Parathyroid adenoma (tissue), 2 donors: ENCODE results near the gene GALNT3.

Experiments used
- H2AFZ ChIP-seq: fragments of 300-600 bp; sonication (generic); one replicate; pipeline ENCODE4 v1.7.0; 2017; ENCODE audit warnings: antibody characterized with exemption, mild to moderate bottlenecking
- H3K27ac ChIP-seq: fragments of 300-600 bp; sonication (generic); one replicate; pipeline ENCODE4 v1.7.0; 2017
- H3K27me3 ChIP-seq: fragments of 300-600 bp; sonication (generic); one replicate; pipeline ENCODE4 v1.7.0; 2017; ENCODE audit warnings: low read length; ENCODE audit not compliant: control insufficient read depth, insufficient read depth
- H3K36me3 ChIP-seq: fragments of 300-600 bp; sonication (generic); one replicate; pipeline ENCODE4 v1.7.0; 2017; ENCODE audit warnings: low read length; ENCODE audit not compliant: control insufficient read depth, insufficient read depth
- H3K4me1 ChIP-seq: fragments of 300-600 bp; sonication (generic); one replicate; pipeline ENCODE4 v1.7.0; 2017; ENCODE audit warnings: control low read depth
- H3K4me2 ChIP-seq: fragments of 300-600 bp; sonication (generic); one replicate; pipeline ENCODE4 v1.7.0; 2017; ENCODE audit warnings: low read length
- H3K4me3 ChIP-seq: fragments of 300-600 bp; sonication (generic); one replicate; pipeline ENCODE4 v1.7.0; 2017; ENCODE audit warnings: low read depth, low read length
- H3K79me2 ChIP-seq: fragments of 300-600 bp; sonication (generic); one replicate; pipeline ENCODE4 v1.7.0; 2017; ENCODE audit warnings: control low read depth
- H3K9ac ChIP-seq: fragments of 300-600 bp; sonication (generic); one replicate; pipeline ENCODE4 v1.7.0; 2017; ENCODE audit warnings: mild to moderate bottlenecking
- H3K9me3 ChIP-seq: fragments of 300-600 bp; sonication (generic); one replicate; pipeline ENCODE4 v1.7.0; 2017; ENCODE audit warnings: low read length; ENCODE audit not compliant: control insufficient read depth
- CTCF ChIP-seq: fragments of 300-600 bp; sonication (generic); IDR thresholded peaks from one replicate; pipeline ENCODE4 v1.7.0; 2017; ENCODE audit warnings: antibody characterized with exemption, mild to moderate bottlenecking
- donor health status: primary hyperparathyroidism.

GALNT3 gene

GRCh38 chr2:165776796-165777195 lies 17.3 kb downstream of the GALNT3 start:
- TF ChIP-seq CTCF: no peak
- Histone ChIP-seq H3K27me3 (no peaks in the 10 kb centered on the region), H3K4me2 (no peak overlapping the region), H3K4me1 (no peaks in the 10 kb centered on the region), H3K9me3 (no peaks in the 10 kb centered on the region), H3K27ac (no peak overlapping the region), H3K79me2 (no peaks in the 10 kb centered on the region), H3K36me3 (no peaks in the 10 kb centered on the region), H3K9ac (no peak overlapping the region), H3K4me3 (no peak overlapping the region), H2AFZ (no peak overlapping the region)

- Histone ChIP-seq H3K36me3 (no peaks in the 10 kb centered on the region), H3K4me3 (no peak overlapping the region), H2AFZ (no peak overlapping the region), H3K4me1 (no peaks in the 10 kb centered on the region), H3K27ac (no peak overlapping the region), H3K9ac (no peak overlapping the region), H3K79me2 (no peaks in the 10 kb centered on the region), H3K27me3 (no peaks in the 10 kb centered on the region), H3K4me2 (no peak overlapping the region), H3K9me3 (no peaks in the 10 kb centered on the region)
- TF ChIP-seq CTCF: no peak
These were observed 18.0 kb downstream of the GALNT3 start for GRCh38 chr2:165776013-165776412.

- no peak overlapping the region for H3K4me3 ChIP-seq
- no peak overlapping the region for H2AFZ ChIP-seq
- no peaks in the 10 kb centered on the region for H3K36me3 ChIP-seq
- no peak overlapping the region for H3K4me2 ChIP-seq
- no peaks in the 10 kb centered on the region for H3K79me2 ChIP-seq
- H3K27ac ChIP-seq: no peak overlapping the region
- H3K4me1 ChIP-seq: no peaks in the 10 kb centered on the region
- no peak overlapping the region for H3K9ac ChIP-seq
- TF ChIP-seq CTCF: no peak
- no peaks in the 10 kb centered on the region for H3K9me3 ChIP-seq
- no peaks in the 10 kb centered on the region for H3K27me3 ChIP-seq
These were observed 20.4 kb downstream of the GALNT3 start for GRCh38 chr2:165773684-165774083.

- no peak overlapping the region for H3K9ac ChIP-seq
- no peak overlapping the region for H3K27ac ChIP-seq
- no peaks in the 10 kb centered on the region for H3K79me2 ChIP-seq
- H3K36me3 ChIP-seq: no peaks in the 10 kb centered on the region
- no peak overlapping the region for H3K4me3 ChIP-seq
- H2AFZ ChIP-seq: no peak overlapping the region
- TF ChIP-seq CTCF: no peak
- no peak overlapping the region for H3K4me2 ChIP-seq
- no peaks in the 10 kb centered on the region for H3K9me3 ChIP-seq
- no peaks in the 10 kb centered on the region for H3K27me3 ChIP-seq
- H3K4me1 ChIP-seq: no peaks in the 10 kb centered on the region
These were observed 21.9 kb downstream of the GALNT3 start for GRCh38 chr2:165772183-165772582.

- Histone ChIP-seq H3K4me3 (no peak overlapping the region), H3K9ac (no peak overlapping the region), H3K4me1 (no peaks in the 10 kb centered on the region), H3K36me3 (no peaks in the 10 kb centered on the region), H3K9me3 (no peaks in the 10 kb centered on the region), H2AFZ (no peak overlapping the region), H3K27me3 (no peaks in the 10 kb centered on the region), H3K27ac (no peak overlapping the region), H3K79me2 (no peaks in the 10 kb centered on the region), H3K4me2 (no peak overlapping the region)
- no peak for TF ChIP-seq CTCF
These were observed 27.6 kb downstream of the GALNT3 start for GRCh38 chr2:165766326-165766927.
